HEK293 (cell line): ENCODE results near the gene MYOG.

ENCODE experiments used
- CTCF ChIA-PET: fragments of 350-600 bp; formaldehyde crosslinking; extraction: SDS; loops from one replicate; lab custom pipeline; 2021; ENCODE audit warnings: antibody characterized with exemption; lab: Yijun Ruan, JAX
- POLR2A ChIA-PET: fragments of 300-600 bp; formaldehyde crosslinking; extraction: SDS; loops from one replicate; lab custom pipeline; 2020; ENCODE audit warnings: antibody characterized with exemption, inconsistent platforms; lab: Yijun Ruan, JAX
- H3K27ac ChIP-seq: fragments of 200-500 bp; sonication (Bioruptor generic); 2 replicates; pipeline ENCODE4 v1.5.1; 2014; ENCODE audit warnings: low read depth, low read length, control low read depth, inconsistent platforms; ENCODE audit errors: extremely low read depth
- H3K36me3 ChIP-seq, 2 experiments: fragments of 200-500 bp in 1 of 2; sonication (Bioruptor generic) in 1 of 2; 1 replicate in 1 of 2; 2 replicates in 1 of 2; pipeline ENCODE4 v1.5.1; 2014 to 2017; ENCODE audit warnings: inconsistent platforms in 2 of 2, low read length in 2 of 2; ENCODE audit not compliant: control insufficient read depth in 2 of 2, insufficient read depth in 1 of 2
- H3K4me1 ChIP-seq: fragments of 200-500 bp; sonication (Bioruptor generic); 2 replicates; pipeline ENCODE4 v1.5.1; 2014; ENCODE audit warnings: mild to moderate bottlenecking, low read length, inconsistent platforms; ENCODE audit not compliant: control insufficient read depth, insufficient read depth
- H3K4me3 ChIP-seq: 2 replicates; pipeline ENCODE4 v1.5.1; 2011; ENCODE audit warnings: low read depth, mild to moderate bottlenecking, control low read depth, low read length, moderate library complexity
- H3K9me3 ChIP-seq: fragments of 200-500 bp; sonication (Bioruptor generic); 2 replicates; pipeline ENCODE4 v1.5.1; 2014; ENCODE audit warnings: low read depth, low read length, inconsistent platforms; ENCODE audit not compliant: control insufficient read depth, insufficient read depth
- GLIS1 ChIP-seq: fragments of 450-650 bp; formaldehyde crosslinking; IDR thresholded peaks from 2 replicates; pipeline ENCODE4 v1.5.1; 2016; ENCODE audit warnings: missing biosample characterization, missing genetic modification characterization
- KLF9 ChIP-seq: fragments of 450-650 bp; formaldehyde crosslinking; IDR thresholded peaks from 2 replicates; pipeline ENCODE4 v1.5.1; 2016; ENCODE audit warnings: missing biosample characterization, missing genetic modification characterization, low read depth
- REPIN1 ChIP-seq: fragments of 450-650 bp; formaldehyde crosslinking; IDR thresholded peaks from 2 replicates; pipeline ENCODE4 v1.5.1; 2017; ENCODE audit warnings: missing biosample characterization, missing genetic modification characterization, low read depth
- SP7 ChIP-seq: fragments of 450-650 bp; formaldehyde crosslinking; IDR thresholded peaks from 2 replicates; pipeline ENCODE4 v1.5.1; 2016; ENCODE audit warnings: missing biosample characterization, missing genetic modification characterization
- ZBTB20 ChIP-seq: fragments of 450-650 bp; formaldehyde crosslinking; IDR thresholded peaks from 2 replicates; pipeline ENCODE4 v1.5.1; 2016; ENCODE audit warnings: missing biosample characterization, missing genetic modification characterization
- ZFP3 ChIP-seq: fragments of 450-650 bp; formaldehyde crosslinking; IDR thresholded peaks from 2 replicates; pipeline ENCODE4 v1.5.1; 2016; ENCODE audit warnings: low read depth, missing biosample characterization, missing genetic modification characterization
- ZFP69B ChIP-seq: fragments of 450-650 bp; formaldehyde crosslinking; IDR thresholded peaks from 2 replicates; pipeline ENCODE4 v1.5.1; 2016; ENCODE audit warnings: missing biosample characterization, missing genetic modification characterization
- ZNF248 ChIP-seq: fragments of 450-650 bp; formaldehyde crosslinking; IDR thresholded peaks from 2 replicates; pipeline ENCODE4 v1.5.1; 2017; ENCODE audit warnings: missing biosample characterization, missing genetic modification characterization
- ZNF274 ChIP-seq, 2 experiments: fragments of 200-500 bp in 1 of 2; fragments of 450-650 bp in 1 of 2; sonication (Bioruptor generic) in 1 of 2; formaldehyde crosslinking in 1 of 2; IDR thresholded peaks; 2 replicates each; pipeline versions ENCODE4 v1.5.1 to v1.6.1; 2014 to 2016; ENCODE audit warnings: borderline replicate concordance in 1 of 2, inconsistent platforms in 1 of 2, low read length in 1 of 2, missing biosample characterization in 1 of 2, missing genetic modification characterization in 1 of 2
- ZNF37A ChIP-seq: fragments of 450-650 bp; IDR thresholded peaks from 2 replicates; pipeline ENCODE4 v1.5.1; 2018; ENCODE audit warnings: missing biosample characterization, missing genetic modification characterization
- ZNF548 ChIP-seq: fragments of 450-650 bp; formaldehyde crosslinking; IDR thresholded peaks from 2 replicates; pipeline ENCODE4 v1.5.1; 2016; ENCODE audit warnings: missing biosample characterization, missing genetic modification characterization
- ZNF549 ChIP-seq: fragments of 450-650 bp; IDR thresholded peaks from 2 replicates; pipeline ENCODE4 v1.5.1; 2018; ENCODE audit warnings: missing biosample characterization, missing genetic modification characterization, mild to moderate bottlenecking, inconsistent platforms, moderate library complexity
- ZNF670 ChIP-seq: fragments of 450-650 bp; formaldehyde crosslinking; IDR thresholded peaks from 2 replicates; pipeline ENCODE4 v1.5.1; 2016; ENCODE audit warnings: missing biosample characterization, missing genetic modification characterization, low read depth
- ZNF747 ChIP-seq: fragments of 450-650 bp; formaldehyde crosslinking; IDR thresholded peaks from 2 replicates; pipeline ENCODE4 v1.5.1; 2016; ENCODE audit warnings: missing biosample characterization, missing genetic modification characterization
- TF ChIP-seq, protein P1 (sequence below): fragments of 450-650 bp; formaldehyde crosslinking; IDR thresholded peaks from 2 replicates; pipeline ENCODE4 v1.5.1; 2016; ENCODE audit warnings: missing biosample characterization, missing genetic modification characterization
- TF ChIP-seq, protein P2 (sequence below): fragments of 450-650 bp; formaldehyde crosslinking; optimal IDR thresholded peaks from 2 replicates; pipeline ENCODE3; 2016; ENCODE audit warnings: missing biosample characterization, mild to moderate bottlenecking, missing genetic modification characterization
- TF ChIP-seq, protein P3 (sequence below): fragments of 450-650 bp; formaldehyde crosslinking; IDR thresholded peaks from 2 replicates; pipeline ENCODE4 v1.5.1; 2017; ENCODE audit warnings: missing biosample characterization, mild to moderate bottlenecking, missing genetic modification characterization, moderate library complexity
- TF ChIP-seq, protein P4 (sequence below): fragments of 450-650 bp; formaldehyde crosslinking; IDR thresholded peaks from 2 replicates; pipeline ENCODE4 v1.5.1; 2016; ENCODE audit warnings: missing biosample characterization, missing genetic modification characterization
- TF ChIP-seq, protein P5 (sequence below): fragments of 450-650 bp; formaldehyde crosslinking; IDR thresholded peaks from 2 replicates; pipeline ENCODE4 v1.5.1; 2016; ENCODE audit warnings: missing biosample characterization, missing genetic modification characterization
- TF ChIP-seq, protein P6 (sequence below): fragments of 450-650 bp; formaldehyde crosslinking; IDR thresholded peaks from 2 replicates; pipeline ENCODE4 v1.5.1; 2016; ENCODE audit warnings: missing biosample characterization, missing genetic modification characterization
- TF ChIP-seq, protein P7 (sequence below): fragments of 450-650 bp; formaldehyde crosslinking; IDR thresholded peaks from 2 replicates; pipeline ENCODE4 v1.5.1; 2016; ENCODE audit warnings: missing biosample characterization, missing genetic modification characterization, borderline replicate concordance

Gene MYOG

GRCh38 chr1:203117611-203118575, 32.1 kb upstream of the MYOG start:
- no peaks in the 10 kb centered on the region for H3K36me3 ChIP-seq
- POLR2A ChIA-PET = interaction anchor here (0.7 to 1.9 kb wide), 5 partner anchors 10 to 150 kb away, joined by 3 to 5 read pairs (median 4); partner anchors contain the start of gene ADORA1
- no peaks in the 10 kb centered on the region for H3K9me3 ChIP-seq
- no peak overlapping the region for H3K27ac ChIP-seq
- CTCF ChIA-PET = interaction anchor here (0.5 to 13.6 kb wide), 51 partner anchors 10 to 1397 kb away, joined by 3 to 226 read pairs (median 4); partner anchors contain the start of gene ADORA1
- no peaks in the 10 kb centered on the region for H3K4me1 ChIP-seq
- H3K4me3 ChIP-seq = no peak overlapping the region
- TF ChIP-seq, protein P1, sequence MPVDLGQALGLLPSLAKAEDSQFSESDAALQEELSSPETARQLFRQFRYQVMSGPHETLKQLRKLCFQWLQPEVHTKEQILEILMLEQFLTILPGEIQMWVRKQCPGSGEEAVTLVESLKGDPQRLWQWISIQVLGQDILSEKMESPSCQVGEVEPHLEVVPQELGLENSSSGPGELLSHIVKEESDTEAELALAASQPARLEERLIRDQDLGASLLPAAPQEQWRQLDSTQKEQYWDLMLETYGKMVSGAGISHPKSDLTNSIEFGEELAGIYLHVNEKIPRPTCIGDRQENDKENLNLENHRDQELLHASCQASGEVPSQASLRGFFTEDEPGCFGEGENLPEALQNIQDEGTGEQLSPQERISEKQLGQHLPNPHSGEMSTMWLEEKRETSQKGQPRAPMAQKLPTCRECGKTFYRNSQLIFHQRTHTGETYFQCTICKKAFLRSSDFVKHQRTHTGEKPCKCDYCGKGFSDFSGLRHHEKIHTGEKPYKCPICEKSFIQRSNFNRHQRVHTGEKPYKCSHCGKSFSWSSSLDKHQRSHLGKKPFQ (tag by site-specific recombination) = no peak
- no peak for TF ChIP-seq ZNF747 (tag by site-specific recombination)
- no peak for TF ChIP-seq GLIS1 (tag by site-specific recombination)
- TF ChIP-seq ZFP3 (tag by site-specific recombination) = no peak
- TF ChIP-seq, protein P2, sequence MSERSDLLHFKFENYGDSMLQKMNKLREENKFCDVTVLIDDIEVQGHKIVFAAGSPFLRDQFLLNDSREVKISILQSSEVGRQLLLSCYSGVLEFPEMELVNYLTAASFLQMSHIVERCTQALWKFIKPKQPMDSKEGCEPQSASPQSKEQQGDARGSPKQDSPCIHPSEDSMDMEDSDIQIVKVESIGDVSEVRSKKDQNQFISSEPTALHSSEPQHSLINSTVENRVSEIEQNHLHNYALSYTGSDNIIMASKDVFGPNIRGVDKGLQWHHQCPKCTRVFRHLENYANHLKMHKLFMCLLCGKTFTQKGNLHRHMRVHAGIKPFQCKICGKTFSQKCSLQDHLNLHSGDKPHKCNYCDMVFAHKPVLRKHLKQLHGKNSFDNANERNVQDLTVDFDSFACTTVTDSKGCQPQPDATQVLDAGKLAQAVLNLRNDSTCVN (tag by site-specific recombination) = no peak
- TF ChIP-seq, protein P3, sequence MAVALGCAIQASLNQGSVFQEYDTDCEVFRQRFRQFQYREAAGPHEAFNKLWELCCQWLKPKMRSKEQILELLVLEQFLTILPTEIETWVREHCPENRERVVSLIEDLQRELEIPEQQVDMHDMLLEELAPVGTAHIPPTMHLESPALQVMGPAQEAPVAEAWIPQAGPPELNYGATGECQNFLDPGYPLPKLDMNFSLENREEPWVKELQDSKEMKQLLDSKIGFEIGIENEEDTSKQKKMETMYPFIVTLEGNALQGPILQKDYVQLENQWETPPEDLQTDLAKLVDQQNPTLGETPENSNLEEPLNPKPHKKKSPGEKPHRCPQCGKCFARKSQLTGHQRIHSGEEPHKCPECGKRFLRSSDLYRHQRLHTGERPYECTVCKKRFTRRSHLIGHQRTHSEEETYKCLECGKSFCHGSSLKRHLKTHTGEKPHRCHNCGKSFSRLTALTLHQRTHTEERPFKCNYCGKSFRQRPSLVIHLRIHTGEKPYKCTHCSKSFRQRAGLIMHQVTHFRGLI = no peak
- TF ChIP-seq, protein P4, sequence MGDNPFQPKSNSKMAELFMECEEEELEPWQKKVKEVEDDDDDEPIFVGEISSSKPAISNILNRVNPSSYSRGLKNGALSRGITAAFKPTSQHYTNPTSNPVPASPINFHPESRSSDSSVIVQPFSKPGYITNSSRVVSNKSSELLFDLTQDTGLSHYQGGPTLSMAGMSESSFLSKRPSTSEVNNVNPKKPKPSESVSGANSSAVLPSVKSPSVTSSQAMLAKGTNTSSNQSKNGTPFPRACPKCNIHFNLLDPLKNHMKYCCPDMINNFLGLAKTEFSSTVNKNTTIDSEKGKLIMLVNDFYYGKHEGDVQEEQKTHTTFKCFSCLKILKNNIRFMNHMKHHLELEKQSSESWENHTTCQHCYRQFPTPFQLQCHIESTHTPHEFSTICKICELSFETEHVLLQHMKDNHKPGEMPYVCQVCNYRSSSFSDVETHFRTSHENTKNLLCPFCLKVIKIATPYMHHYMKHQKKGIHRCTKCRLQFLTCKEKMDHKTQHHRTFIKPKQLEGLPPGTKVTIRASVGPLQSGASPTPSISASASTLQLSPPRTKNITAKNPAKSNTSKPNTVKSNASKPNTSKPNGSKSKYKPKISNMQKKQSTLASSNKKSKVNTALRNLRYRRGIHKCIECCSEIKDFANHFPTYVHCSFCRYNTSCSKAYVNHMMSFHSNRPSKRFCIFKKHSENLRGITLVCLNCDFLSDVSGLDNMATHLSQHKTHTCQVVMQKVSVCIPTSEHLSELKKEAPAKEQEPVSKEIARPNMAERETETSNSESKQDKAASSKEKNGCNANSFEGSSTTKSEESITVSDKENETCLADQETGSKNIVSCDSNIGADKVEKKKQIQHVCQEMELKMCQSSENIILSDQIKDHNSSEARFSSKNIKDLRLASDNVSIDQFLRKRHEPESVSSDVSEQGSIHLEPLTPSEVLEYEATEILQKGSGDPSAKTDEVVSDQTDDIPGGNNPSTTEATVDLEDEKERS (tag by site-specific recombination) = no peak
- TF ChIP-seq KLF9 (tag by site-specific recombination) = no peak
- no peak for TF ChIP-seq REPIN1 (tag by site-specific recombination)
- no peak for TF ChIP-seq ZNF670 (tag by site-specific recombination)
- TF ChIP-seq ZNF274 (IDR thresholded peaks at IDR 0.05; ENCODE audit: low read length) = no peak
- TF ChIP-seq ZNF274 (tag by site-specific recombination; IDR thresholded peaks at IDR 0.05; ENCODE audit: borderline replicate concordance) = no peak
- TF ChIP-seq ZFP69B (tag by site-specific recombination) = no peak
- TF ChIP-seq, protein P5, sequence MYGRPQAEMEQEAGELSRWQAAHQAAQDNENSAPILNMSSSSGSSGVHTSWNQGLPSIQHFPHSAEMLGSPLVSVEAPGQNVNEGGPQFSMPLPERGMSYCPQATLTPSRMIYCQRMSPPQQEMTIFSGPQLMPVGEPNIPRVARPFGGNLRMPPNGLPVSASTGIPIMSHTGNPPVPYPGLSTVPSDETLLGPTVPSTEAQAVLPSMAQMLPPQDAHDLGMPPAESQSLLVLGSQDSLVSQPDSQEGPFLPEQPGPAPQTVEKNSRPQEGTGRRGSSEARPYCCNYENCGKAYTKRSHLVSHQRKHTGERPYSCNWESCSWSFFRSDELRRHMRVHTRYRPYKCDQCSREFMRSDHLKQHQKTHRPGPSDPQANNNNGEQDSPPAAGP (tag by site-specific recombination) = no peak
- TF ChIP-seq ZNF37A (tag by site-specific recombination) = no peak
- TF ChIP-seq, protein P6, sequence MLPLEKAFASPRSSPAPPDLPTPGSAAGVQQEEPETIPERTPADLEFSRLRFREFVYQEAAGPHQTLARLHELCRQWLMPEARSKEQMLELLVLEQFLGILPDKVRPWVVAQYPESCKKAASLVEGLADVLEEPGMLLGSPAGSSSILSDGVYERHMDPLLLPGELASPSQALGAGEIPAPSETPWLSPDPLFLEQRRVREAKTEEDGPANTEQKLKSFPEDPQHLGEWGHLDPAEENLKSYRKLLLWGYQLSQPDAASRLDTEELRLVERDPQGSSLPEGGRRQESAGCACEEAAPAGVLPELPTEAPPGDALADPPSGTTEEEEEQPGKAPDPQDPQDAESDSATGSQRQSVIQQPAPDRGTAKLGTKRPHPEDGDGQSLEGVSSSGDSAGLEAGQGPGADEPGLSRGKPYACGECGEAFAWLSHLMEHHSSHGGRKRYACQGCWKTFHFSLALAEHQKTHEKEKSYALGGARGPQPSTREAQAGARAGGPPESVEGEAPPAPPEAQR (tag by site-specific recombination) = no peak
- TF ChIP-seq, protein P7, sequence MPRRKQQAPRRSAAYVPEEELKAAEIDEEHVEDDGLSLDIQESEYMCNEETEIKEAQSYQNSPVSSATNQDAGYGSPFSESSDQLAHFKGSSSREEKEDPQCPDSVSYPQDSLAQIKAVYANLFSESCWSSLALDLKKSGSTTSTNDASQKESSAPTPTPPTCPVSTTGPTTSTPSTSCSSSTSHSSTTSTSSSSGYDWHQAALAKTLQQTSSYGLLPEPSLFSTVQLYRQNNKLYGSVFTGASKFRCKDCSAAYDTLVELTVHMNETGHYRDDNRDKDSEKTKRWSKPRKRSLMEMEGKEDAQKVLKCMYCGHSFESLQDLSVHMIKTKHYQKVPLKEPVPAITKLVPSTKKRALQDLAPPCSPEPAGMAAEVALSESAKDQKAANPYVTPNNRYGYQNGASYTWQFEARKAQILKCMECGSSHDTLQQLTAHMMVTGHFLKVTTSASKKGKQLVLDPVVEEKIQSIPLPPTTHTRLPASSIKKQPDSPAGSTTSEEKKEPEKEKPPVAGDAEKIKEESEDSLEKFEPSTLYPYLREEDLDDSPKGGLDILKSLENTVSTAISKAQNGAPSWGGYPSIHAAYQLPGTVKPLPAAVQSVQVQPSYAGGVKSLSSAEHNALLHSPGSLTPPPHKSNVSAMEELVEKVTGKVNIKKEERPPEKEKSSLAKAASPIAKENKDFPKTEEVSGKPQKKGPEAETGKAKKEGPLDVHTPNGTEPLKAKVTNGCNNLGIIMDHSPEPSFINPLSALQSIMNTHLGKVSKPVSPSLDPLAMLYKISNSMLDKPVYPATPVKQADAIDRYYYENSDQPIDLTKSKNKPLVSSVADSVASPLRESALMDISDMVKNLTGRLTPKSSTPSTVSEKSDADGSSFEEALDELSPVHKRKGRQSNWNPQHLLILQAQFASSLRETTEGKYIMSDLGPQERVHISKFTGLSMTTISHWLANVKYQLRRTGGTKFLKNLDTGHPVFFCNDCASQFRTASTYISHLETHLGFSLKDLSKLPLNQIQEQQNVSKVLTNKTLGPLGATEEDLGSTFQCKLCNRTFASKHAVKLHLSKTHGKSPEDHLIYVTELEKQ (tag by site-specific recombination) = no peak
- TF ChIP-seq SP7 = 0 out of 2 replicates have a peak, but pooled peaks have one; percentile 18
- TF ChIP-seq ZNF248 (tag by site-specific recombination) = no peak
- TF ChIP-seq ZNF549 (tag by site-specific recombination) = no peak
- TF ChIP-seq ZBTB20 = no peak
- no peak for TF ChIP-seq ZNF548 (tag by site-specific recombination)
